Hepatocyte (in vitro differentiated cells): Measurements from ENCODE around the gene DHDDS. TPM values are rescaled to one million over a fixed set of nuclear protein-coding genes. Genes with fewer than 3 reads are reported as not detected.

Experiments used
- DNase-seq: peaks from one replicate; pipeline ENCODE4 v3.0.0-alpha.2; 2016; ENCODE audit warnings: low spot score
- H2AFZ ChIP-seq: fragments of 200-600 bp; sonication (generic); 2 replicates; pipeline ENCODE4 v1.6.0; 2016; ENCODE audit warnings: antibody characterized with exemption, mild to moderate bottlenecking
- H3K27ac ChIP-seq: fragments of 200-600 bp; sonication (generic); 2 replicates; pipeline ENCODE4 v1.5.1; 2016; ENCODE audit warnings: mild to moderate bottlenecking
- H3K27me3 ChIP-seq: fragments of 200-600 bp; sonication (generic); 2 replicates; pipeline ENCODE4 v1.6.1; 2016
- H3K36me3 ChIP-seq: fragments of 200-600 bp; sonication (generic); replicated peaks from 2 replicates; pipeline ENCODE4 v1.5.1; 2016; ENCODE audit warnings: low read depth; ENCODE audit not compliant: insufficient read depth
- H3K4me1 ChIP-seq: fragments of 200-600 bp; sonication (generic); 2 replicates; pipeline ENCODE4 v1.5.1; 2016; ENCODE audit warnings: mild to moderate bottlenecking, moderate library complexity; ENCODE audit not compliant: insufficient read depth
- H3K4me2 ChIP-seq: fragments of 200-600 bp; sonication (generic); 2 replicates; pipeline ENCODE4 v1.6.0; 2016
- H3K4me3 ChIP-seq: fragments of 200-600 bp; sonication (generic); 2 replicates; pipeline ENCODE4 v1.5.1; 2016; ENCODE audit warnings: mild to moderate bottlenecking
- H3K79me2 ChIP-seq: fragments of 200-600 bp; sonication (generic); 2 replicates; pipeline ENCODE4 v1.6.0; 2017; ENCODE audit warnings: mild to moderate bottlenecking
- H3K9me2 ChIP-seq: fragments of 200-600 bp; sonication (generic); replicated peaks from 2 replicates; pipeline ENCODE4 v1.6.0; 2017; ENCODE audit warnings: mild to moderate bottlenecking; ENCODE audit not compliant: insufficient read depth
- H3K9me3 ChIP-seq: fragments of 200-600 bp; sonication (generic); 2 replicates; pipeline ENCODE4 v1.5.1; 2016; ENCODE audit warnings: low read depth, mild to moderate bottlenecking
- H4K20me1 ChIP-seq: fragments of 200-600 bp; sonication (generic); 2 replicates; pipeline ENCODE4 v1.6.0; 2016; ENCODE audit warnings: mild to moderate bottlenecking; ENCODE audit not compliant: insufficient read depth, poor library complexity, severe bottlenecking
- CTCF ChIP-seq: fragments of 200-600 bp; sonication (generic); IDR thresholded peaks from 2 replicates; pipeline ENCODE4 v1.5.1; 2016; ENCODE audit warnings: antibody characterized with exemption, mild to moderate bottlenecking; ENCODE audit not compliant: poor library complexity
- EZH2 ChIP-seq: fragments of 200-600 bp; sonication (generic); IDR thresholded peaks from 2 replicates; pipeline ENCODE4 v1.6.1; 2016; ENCODE audit warnings: antibody characterized with exemption, mild to moderate bottlenecking, borderline replicate concordance
- EZH2phosphoT487 ChIP-seq: fragments of 200-600 bp; sonication (generic); IDR thresholded peaks from one replicate; pipeline ENCODE4 v1.6.1; 2018; ENCODE audit warnings: antibody characterized with exemption, mild to moderate bottlenecking, low read depth, moderate library complexity; ENCODE audit not compliant: unreplicated experiment, severe bottlenecking
- WGBS: methylation state at CpG from one replicate; pipeline ENCODE4 v1.1.6; 2016; ENCODE audit warnings: low lambda C conversion rate; ENCODE audit errors: missing lambda C conversion rate; 5-methylcytosine and 5-hydroxymethylcytosine counted together
- polyA plus RNA-seq: library from polyadenylated mRNA; unstranded; fragments of >200 nt; fragmentation: Nextera tagmentation; extraction: Ambion mirVana; gene quantifications from 2 replicates; pipeline ENCODE4 v1.2.1, GENCODE V29; 2016
- total RNA-seq: library from RNA; depleted of rRNA; stranded (reverse); fragments of >200 nt; gene quantifications from 2 replicates; pipeline ENCODE4 v1.2.3, GENCODE V29; 2014

DHDDS gene
- total and polyA plus RNA-seq, 2 experiments from 2014 or later = 42.9 to 44.9 TPM

GRCh38 chr1:26468911-26469310 lies 36.8 kb downstream of the DHDDS start:
- no peak overlapping the region for H3K4me3 ChIP-seq
- peaks cover 17% of the 10 kb centered on the region for H3K4me1 ChIP-seq
- 95% methylated on average over 10 of the region's 10 CpGs for WGBS
- no peaks in the 10 kb centered on the region for H3K9me3 ChIP-seq
- H3K9me2 ChIP-seq = no peaks in the 10 kb centered on the region
- peaks cover 14% of the 10 kb centered on the region for H3K79me2 ChIP-seq
- no peaks in the 10 kb centered on the region for H3K27me3 ChIP-seq
- TF ChIP-seq EZH2 (no peak), CTCF (no peak), EZH2phosphoT487 (no peak)
- no peak overlapping the region for H3K27ac ChIP-seq
- no peak overlapping the region for H2AFZ ChIP-seq
- no peak overlapping the region for H3K4me2 ChIP-seq
- H3K36me3 ChIP-seq = no peaks in the 10 kb centered on the region
- no peak for DNase-seq
- peaks cover 15% of the 10 kb centered on the region for H4K20me1 ChIP-seq

- H3K4me3 ChIP-seq = no peak overlapping the region
- no peak overlapping the region for H3K4me2 ChIP-seq
- H2AFZ ChIP-seq = no peak overlapping the region
- TF ChIP-seq CTCF = no peak
- no peak for TF ChIP-seq EZH2phosphoT487
- TF ChIP-seq EZH2 = no peak
- H3K27ac ChIP-seq = no peak overlapping the region
- no peaks in the 10 kb centered on the region for H3K9me2 ChIP-seq
- H3K79me2 ChIP-seq = peaks cover 20% of the 10 kb centered on the region
- peaks cover 21% of the 10 kb centered on the region for H4K20me1 ChIP-seq
- WGBS = 99% methylated on average over 5 of the region's 5 CpGs
- H3K4me1 ChIP-seq = peaks cover 23% of the 10 kb centered on the region
- no peaks in the 10 kb centered on the region for H3K27me3 ChIP-seq
- H3K36me3 ChIP-seq = no peaks in the 10 kb centered on the region
- no peak for DNase-seq
- no peaks in the 10 kb centered on the region for H3K9me3 ChIP-seq
Observed at GRCh38 chr1:26469558-26469957, 37.4 kb downstream of the DHDDS start.

GRCh38 chr1:26470878-26471497 lies 38.9 kb downstream of the DHDDS start:
- no peaks in the 10 kb centered on the region for H3K9me3 ChIP-seq
- H3K4me2 ChIP-seq = peak overlapping the region; percentile 96
- peaks cover 26% of the 10 kb centered on the region for H3K79me2 ChIP-seq
- no peak for DNase-seq
- no peaks in the 10 kb centered on the region for H3K9me2 ChIP-seq
- no peak for TF ChIP-seq CTCF
- no peak for TF ChIP-seq EZH2
- TF ChIP-seq EZH2phosphoT487 = no peak
- no peaks in the 10 kb centered on the region for H3K36me3 ChIP-seq
- H3K27ac ChIP-seq = peak overlapping the region; percentile 100
- no peak overlapping the region for H3K4me3 ChIP-seq
- H4K20me1 ChIP-seq = peaks cover 29% of the 10 kb centered on the region
- H2AFZ ChIP-seq = no peak overlapping the region
- H3K27me3 ChIP-seq = no peaks in the 10 kb centered on the region
- WGBS = 51% methylated on average over 14 of the region's 14 CpGs
- peaks cover 27% of the 10 kb centered on the region for H3K4me1 ChIP-seq
